HEK293T (cell line): ENCODE measurements around the gene KCNQ1.

ENCODE experiments used
- CTCF ChIA-PET: fragments of 350-600 bp; formaldehyde crosslinking; extraction: SDS; loops from one replicate; lab custom pipeline; 2021; ENCODE audit warnings: antibody characterized with exemption, inconsistent platforms; lab: Yijun Ruan, JAX
- POLR2A ChIA-PET: fragments of 350-600 bp; formaldehyde crosslinking; extraction: SDS; loops from one replicate; lab custom pipeline; 2020; ENCODE audit warnings: antibody characterized with exemption, inconsistent platforms; lab: Yijun Ruan, JAX
- DNase-seq: peaks from one replicate; pipeline ENCODE4 v3.0.0; 2012; ENCODE audit warnings: mixed read lengths; ENCODE audit errors: extremely low spot score
- ARNT ChIP-seq: fragments of 450-650 bp; IDR thresholded peaks from 2 replicates; pipeline ENCODE4 v1.6.1; 2017; ENCODE audit warnings: mild to moderate bottlenecking
- BHLHE40 ChIP-seq: fragments of 450-650 bp; IDR thresholded peaks from 2 replicates; pipeline ENCODE4 v1.6.1; 2016; ENCODE audit warnings: mild to moderate bottlenecking, moderate library complexity, borderline replicate concordance
- CTBP1 ChIP-seq: fragments of 450-650 bp; IDR thresholded peaks from 2 replicates; pipeline ENCODE4 v1.6.1; 2016; ENCODE audit warnings: borderline replicate concordance
- ELF4 ChIP-seq: fragments of 450-650 bp; IDR thresholded peaks from 2 replicates; pipeline ENCODE4 v1.6.1; 2017; ENCODE audit warnings: antibody characterized with exemption
- FOXA1 ChIP-seq: fragments of 450-650 bp; IDR thresholded peaks from 2 replicates; pipeline ENCODE4 v1.6.1; 2016; ENCODE audit warnings: mild to moderate bottlenecking
- FOXK2 ChIP-seq: fragments of 450-650 bp; IDR thresholded peaks from 2 replicates; pipeline ENCODE4 v1.6.1; 2016; ENCODE audit warnings: mild to moderate bottlenecking
- FOXM1 ChIP-seq: fragments of 450-650 bp; IDR thresholded peaks from 2 replicates; pipeline ENCODE4 v1.6.1; 2017; ENCODE audit warnings: mild to moderate bottlenecking, borderline replicate concordance
- HDGF ChIP-seq: fragments of 450-650 bp; IDR thresholded peaks from 2 replicates; pipeline ENCODE4 v1.6.1; 2017; ENCODE audit warnings: antibody characterized with exemption, borderline replicate concordance
- L3MBTL2 ChIP-seq: fragments of 450-650 bp; conservative IDR thresholded peaks from 2 replicates; pipeline ENCODE4 v1.6.1; 2016; ENCODE audit warnings: mild to moderate bottlenecking
- LEF1 ChIP-seq: fragments of 450-650 bp; IDR thresholded peaks from 2 replicates; pipeline ENCODE4 v1.6.1; 2017; ENCODE audit warnings: mild to moderate bottlenecking, borderline replicate concordance
- NFRKB ChIP-seq: fragments of 450-650 bp; IDR thresholded peaks from 2 replicates; pipeline ENCODE4 v1.6.1; 2016; ENCODE audit warnings: mild to moderate bottlenecking, moderate library complexity
- PKNOX1 ChIP-seq: fragments of 450-650 bp; IDR thresholded peaks from 2 replicates; pipeline ENCODE4 v1.6.1; 2016
- SP1 ChIP-seq: fragments of 450-650 bp; IDR thresholded peaks from 2 replicates; pipeline ENCODE4 v1.6.1; 2017
- SUZ12 ChIP-seq: fragments of 450-650 bp; IDR thresholded peaks from 2 replicates; pipeline ENCODE4 v1.6.1; 2016; ENCODE audit warnings: mild to moderate bottlenecking
- TARDBP ChIP-seq: fragments of 450-650 bp; IDR thresholded peaks from 2 replicates; pipeline ENCODE4 v1.6.1; 2016
- ZNF384 ChIP-seq: fragments of 450-650 bp; IDR thresholded peaks from 2 replicates; pipeline ENCODE4 v1.6.1; 2016

Gene KCNQ1

GRCh38 chr11:2571598-2572281 lies 126.9 kb downstream of the KCNQ1 start:
- ChIA-PET POLR2A (no interaction called here), CTCF (no interaction called here)
- TF ChIP-seq HDGF (no peak), SP1 (no peak)
- no peak for DNase-seq

- TF ChIP-seq TARDBP, result no peak
- no peak for TF ChIP-seq FOXA1
- TF ChIP-seq NFRKB, result no peak
- no peak for TF ChIP-seq L3MBTL2
- TF ChIP-seq SP1, result no peak
- no peak for TF ChIP-seq CTBP1
- TF ChIP-seq LEF1, result no peak
- no peak for TF ChIP-seq FOXK2
- TF ChIP-seq ZNF384, result no peak
- TF ChIP-seq ELF4, result no peak
- no peak for TF ChIP-seq BHLHE40
- TF ChIP-seq HDGF, result no peak
- no peak for TF ChIP-seq FOXM1
- no peak for TF ChIP-seq ARNT
- TF ChIP-seq PKNOX1, result no peak
- no peak for TF ChIP-seq SUZ12
- DNase-seq, result no peak
- POLR2A ChIA-PET, result no interaction called here
- CTCF ChIA-PET, result no interaction called here
Measured at GRCh38 chr11:2572491-2573239, 127.9 kb downstream of the KCNQ1 start.

- CTCF ChIA-PET, result no interaction called here
- POLR2A ChIA-PET, result no interaction called here
- no peak for DNase-seq
- TF ChIP-seq FOXK2 (no peak), FOXA1 (no peak), ARNT (no peak), BHLHE40 (no peak), LEF1 (no peak)
Measured at GRCh38 chr11:2573240-2574042, 128.6 kb downstream of the KCNQ1 start.

GRCh38 chr11:2574043-2574552 lies 129.3 kb downstream of the KCNQ1 start:
- TF ChIP-seq FOXA1 (no peak), ZNF384 (no peak), CTBP1 (no peak), LEF1 (no peak), L3MBTL2 (no peak)
- POLR2A ChIA-PET, result no interaction called here
- DNase-seq, result no peak
- CTCF ChIA-PET, result no interaction called here

- CTCF ChIA-PET, result no interaction called here
- DNase-seq, result no peak
Measured at GRCh38 chr11:2574553-2575535, 130.0 kb downstream of the KCNQ1 start.

GRCh38 chr11:2575591-2576051 lies 130.8 kb downstream of the KCNQ1 start:
- TF ChIP-seq CTBP1 (no peak), HDGF (no peak), PKNOX1 (no peak), FOXM1 (no peak), FOXK2 (no peak), ELF4 (no peak), ZNF384 (no peak), L3MBTL2 (no peak), NFRKB (no peak), FOXA1 (no peak), SP1 (no peak), TARDBP (no peak), SUZ12 (no peak), BHLHE40 (no peak), ARNT (no peak), LEF1 (no peak)
- DNase-seq, result no peak
- CTCF ChIA-PET, result no interaction called here
- POLR2A ChIA-PET, result no interaction called here

More at GRCh38 chr11:2574553-2575535, 130.0 kb downstream of the KCNQ1 start:
- POLR2A ChIA-PET, result no interaction called here
- no peak for TF ChIP-seq SUZ12
- no peak for TF ChIP-seq FOXK2
